ENCODE results near the gene OBSCN.

Gene OBSCN

GRCh38 chr1:228320394-228320793, 112.5 kb downstream of the OBSCN start:
- no peak for DNase-seq (ENCODE audit: low read depth)

DNA sequence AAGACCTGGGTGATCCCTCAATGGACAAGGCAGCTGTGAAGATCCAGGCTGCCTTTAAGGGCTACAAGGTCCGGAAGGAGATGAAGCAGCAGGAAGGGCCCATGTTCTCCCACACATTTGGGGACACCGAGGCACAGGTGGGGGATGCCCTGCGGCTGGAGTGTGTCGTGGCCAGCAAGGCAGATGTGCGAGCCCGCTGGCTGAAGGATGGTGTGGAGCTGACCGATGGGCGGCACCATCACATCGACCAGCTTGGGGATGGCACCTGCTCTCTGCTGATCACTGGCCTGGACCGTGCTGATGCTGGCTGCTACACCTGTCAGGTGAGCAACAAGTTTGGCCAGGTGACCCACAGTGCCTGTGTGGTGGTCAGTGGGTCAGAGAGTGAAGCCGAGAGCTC, 113.6 kb downstream of the OBSCN start:
- DNase-seq (ENCODE audit: low read depth) = no peak

- no peak for DNase-seq (ENCODE audit: low read depth)
Measured at GRCh38 chr1:228321895-228322294, 114.1 kb downstream of the OBSCN start.

GRCh38 chr1:228323401-228323800, 115.6 kb downstream of the OBSCN start:
- no peak for DNase-seq (ENCODE audit: low read depth)

DNA sequence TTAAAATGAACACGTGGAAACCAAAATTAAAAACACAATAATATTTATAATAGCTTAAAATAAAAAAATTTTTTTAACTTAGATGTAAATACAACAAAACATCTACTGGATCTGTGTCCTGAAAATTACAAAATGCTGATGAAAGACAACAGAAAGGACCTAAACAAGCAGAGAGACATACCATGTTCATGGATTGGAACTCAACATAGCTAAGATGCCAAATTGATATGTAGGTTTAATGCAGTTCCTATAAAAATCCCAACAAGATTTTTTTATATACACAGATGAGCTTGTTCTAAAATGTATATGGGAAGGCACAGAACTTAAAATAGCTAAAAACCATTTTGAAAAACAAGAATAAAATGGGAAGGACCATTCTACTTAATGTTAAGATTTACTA, 117.4 kb downstream of the OBSCN start:
- DNase-seq (ENCODE audit: low read depth) = no peak

DNA sequence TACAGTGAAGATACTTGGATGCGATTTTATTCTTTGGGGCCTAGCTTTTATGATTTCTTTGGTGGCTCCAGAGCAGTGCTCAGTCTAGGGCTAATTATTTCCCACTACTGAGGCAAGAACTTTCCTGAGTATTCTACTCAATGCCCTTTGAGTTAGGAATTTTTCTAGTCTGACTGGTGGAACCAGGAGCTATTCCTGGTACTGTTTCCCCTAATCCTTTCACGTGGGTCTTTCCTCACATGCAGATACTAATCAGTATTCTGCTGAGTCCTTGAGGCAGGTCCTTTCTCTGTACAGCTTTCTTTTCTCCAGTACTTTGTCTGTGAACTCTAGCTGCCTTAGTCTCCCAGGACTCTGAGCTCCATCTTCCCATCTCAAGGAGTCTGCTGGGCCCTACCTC, 122.0 kb downstream of the OBSCN start:
- DNase-seq (ENCODE audit: low read depth) = no peak

DNA sequence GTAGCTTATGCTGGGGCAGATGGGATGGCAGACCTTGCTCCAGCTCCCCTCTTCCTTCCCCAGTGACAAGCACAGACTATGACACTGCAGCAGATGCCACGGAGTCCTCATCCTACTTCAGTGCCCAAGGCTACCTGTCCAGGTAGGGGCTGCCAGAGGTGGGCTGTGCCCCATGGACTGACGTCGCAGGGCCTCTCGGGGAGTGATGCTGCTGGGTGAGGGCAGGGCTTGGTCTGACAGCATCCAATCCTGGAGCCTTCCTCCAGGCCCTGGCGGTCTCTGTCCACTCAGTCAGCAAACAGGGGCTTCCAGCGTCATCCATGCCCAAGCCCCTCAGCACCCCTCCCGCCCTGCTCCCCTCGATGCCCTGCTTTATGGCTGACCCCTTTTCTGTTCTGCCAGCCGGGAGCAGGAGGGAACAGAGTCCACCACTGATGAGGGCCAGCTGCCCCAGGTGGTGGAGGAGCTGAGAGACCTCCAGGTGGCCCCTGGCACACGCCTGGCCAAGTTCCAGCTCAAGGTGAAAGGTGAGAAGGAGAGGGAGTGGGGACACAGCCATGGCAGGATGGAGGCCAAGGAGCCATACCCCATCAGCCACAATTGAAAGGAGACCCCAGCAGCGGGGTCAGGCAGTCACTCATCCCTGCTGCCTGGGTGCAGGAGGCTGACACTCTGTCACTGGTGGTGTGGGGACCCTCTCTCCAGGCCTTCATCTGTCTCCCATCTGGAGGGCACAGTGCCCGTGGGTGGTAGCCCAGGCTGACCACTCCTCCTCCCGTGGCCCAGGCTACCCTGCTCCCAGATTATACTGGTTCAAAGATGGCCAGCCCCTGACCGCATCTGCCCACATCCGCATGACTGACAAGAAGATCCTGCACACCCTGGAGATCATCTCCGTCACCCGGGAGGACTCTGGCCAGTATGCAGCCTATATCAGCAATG, 125.2 kb downstream of the OBSCN start:
- no peak for DNase-seq (ENCODE audit: low read depth)

- no peak for DNase-seq (ENCODE audit: low read depth)
Measured at GRCh38 chr1:228333739-228334115, 125.9 kb downstream of the OBSCN start.

DNA sequence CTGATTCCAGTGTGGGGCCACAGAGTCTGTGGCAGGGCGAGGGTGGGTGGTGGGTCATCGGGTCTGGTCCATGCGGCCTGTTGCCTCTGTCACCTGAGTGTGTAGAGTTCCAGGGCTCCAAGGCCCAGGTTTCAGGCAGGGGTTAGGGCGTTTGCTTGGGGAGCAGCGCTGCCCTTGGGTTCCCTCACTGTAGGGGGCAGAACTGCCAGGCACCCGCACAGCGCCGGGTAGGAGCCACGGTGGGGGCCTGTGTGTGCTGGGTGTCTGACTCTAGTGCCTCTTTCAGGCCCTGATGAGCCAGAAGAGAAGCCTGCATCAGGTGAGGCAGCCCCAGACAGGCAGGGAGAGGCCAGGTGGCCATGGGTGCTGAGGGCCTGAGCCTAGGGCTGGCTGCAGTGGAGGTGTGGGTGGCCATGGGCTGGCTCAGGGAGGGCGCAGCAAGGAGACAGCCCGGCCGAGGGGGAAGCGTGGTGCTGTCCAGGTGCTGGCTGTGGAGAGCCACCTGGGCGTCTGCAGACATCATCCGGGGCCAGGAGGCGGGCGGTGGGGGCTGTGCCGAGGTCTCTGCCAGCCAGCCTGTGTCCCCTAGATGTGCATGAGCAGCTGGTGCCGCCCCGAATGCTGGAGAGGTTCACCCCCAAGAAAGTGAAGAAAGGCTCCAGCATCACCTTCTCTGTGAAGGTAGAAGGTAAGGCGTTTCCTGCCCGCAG, 126.5 kb downstream of the OBSCN start:
- DNase-seq (ENCODE audit: low read depth) = no peak

- DNase-seq (ENCODE audit: low read depth) = no peak
Measured at GRCh38 chr1:228334954-228335353, 127.1 kb downstream of the OBSCN start.

DNA sequence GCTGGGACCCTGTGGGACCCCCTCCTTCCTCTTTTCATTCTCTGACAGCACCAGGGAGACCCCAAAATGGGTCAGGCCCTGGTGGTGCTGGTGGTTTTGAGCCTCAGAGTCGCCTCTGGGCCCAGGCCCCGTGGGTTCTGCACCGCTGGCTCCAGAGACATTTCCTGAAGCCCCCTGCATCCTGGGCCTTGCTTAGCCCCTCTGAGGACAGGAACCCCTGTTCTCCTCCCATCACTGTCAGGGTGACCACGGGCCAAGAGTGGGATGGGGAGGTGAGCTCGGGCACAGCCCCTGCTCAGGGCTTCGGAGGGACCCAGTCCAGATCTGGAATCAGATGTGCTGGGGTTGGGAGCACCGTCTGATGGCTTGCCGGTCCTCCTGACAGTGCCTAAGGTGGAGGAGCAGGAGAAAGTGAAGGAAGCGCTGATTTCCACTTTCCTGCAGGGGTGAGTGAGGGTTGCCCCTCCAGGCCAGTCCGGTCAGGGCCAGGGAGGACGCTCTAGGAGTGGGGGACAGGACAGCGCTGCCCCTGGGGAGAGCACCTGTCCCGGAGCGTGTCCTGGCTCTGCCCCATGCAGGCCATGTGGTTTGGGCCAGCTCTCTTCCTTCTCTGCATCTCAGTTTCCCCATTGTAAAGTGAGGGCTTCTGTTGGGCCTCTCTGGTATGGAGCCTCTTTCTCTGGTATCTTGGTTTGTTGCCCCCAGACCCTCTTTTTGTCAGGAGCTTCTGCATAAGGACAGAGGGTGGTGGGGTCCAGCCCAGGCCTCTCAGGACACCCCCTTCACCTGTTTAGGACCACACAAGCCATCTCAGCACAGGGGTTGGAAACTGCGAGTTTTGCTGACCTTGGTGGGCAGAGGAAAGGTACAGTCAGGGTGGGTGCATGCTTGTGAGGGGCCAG, 127.8 kb downstream of the OBSCN start:
- DNase-seq (ENCODE audit: low read depth) = no peak

DNA sequence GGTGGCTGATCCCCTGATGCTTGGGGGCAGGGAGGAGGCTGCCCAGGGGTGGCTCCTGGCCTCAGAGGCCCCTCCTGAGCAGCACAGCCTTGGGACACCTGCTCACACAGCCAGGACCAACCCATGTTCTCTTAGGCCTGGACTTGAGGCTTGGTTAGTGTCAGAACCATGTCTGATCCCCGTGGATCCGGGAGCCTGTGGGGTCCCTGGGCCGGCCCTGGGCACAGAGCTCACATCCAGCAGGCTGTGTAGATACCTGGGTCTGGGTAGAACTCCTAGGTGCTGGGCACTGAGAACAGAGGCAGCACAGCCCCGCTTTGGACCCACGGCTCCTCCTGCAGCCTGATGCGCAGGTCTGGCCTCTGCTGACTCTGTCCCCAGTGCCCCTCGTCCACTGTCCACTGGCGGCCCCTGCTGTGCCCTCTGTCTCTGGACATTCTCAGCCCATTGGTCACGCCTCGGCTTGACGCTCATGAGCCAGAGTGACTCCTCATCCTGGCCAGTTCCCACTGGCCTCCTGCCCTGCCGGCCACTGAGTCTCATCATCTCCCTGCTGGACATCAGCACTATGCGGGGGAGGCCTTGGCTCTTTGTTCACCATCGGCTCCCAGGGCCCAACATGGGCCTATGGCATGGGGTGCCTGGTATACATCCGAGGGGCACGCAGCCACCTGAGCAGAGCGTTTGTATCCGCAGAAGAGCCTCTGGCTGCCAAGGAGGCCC, 128.6 kb downstream of the OBSCN start:
- no peak for DNase-seq (ENCODE audit: low read depth)

- no peak for DNase-seq (ENCODE audit: low read depth)
Measured at GRCh38 chr1:228337031-228337564, 129.3 kb downstream of the OBSCN start.

DNA sequence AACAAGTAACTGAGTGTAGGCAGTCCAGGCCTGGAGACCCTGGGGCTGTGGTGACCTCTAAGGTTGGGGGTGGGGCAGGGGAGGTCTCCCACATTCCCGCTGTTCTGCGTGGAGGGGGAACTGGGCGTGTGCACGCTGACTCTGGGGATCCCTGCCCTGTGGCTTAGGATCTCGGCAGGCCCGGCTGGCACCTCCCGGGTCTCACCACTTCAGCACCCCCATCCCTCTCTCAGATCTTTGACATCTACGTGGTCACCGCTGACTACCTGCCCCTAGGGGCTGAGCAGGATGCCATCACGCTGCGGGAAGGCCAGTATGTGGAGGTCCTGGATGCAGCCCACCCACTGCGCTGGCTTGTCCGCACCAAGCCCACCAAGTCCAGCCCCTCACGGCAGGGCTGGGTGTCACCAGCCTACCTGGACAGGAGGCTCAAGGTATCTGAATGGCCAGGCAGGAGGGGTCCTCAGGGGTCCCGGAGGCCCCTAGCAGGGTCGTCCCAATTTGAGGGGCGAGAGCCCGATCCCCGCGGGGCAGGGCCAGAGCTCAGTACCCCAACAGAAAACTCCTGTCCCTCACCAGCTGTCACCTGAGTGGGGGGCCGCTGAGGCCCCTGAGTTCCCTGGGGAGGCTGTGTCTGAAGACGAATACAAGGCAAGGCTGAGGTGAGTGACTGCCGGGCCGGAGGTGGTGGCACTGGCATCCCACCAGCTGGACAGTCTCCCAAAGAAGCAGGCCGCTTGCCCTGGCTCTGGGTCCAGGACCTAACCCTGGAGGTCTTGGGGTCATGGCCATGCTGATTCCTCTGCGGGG, 130.1 kb downstream of the OBSCN start:
- no peak for DNase-seq (ENCODE audit: low read depth)

DNA sequence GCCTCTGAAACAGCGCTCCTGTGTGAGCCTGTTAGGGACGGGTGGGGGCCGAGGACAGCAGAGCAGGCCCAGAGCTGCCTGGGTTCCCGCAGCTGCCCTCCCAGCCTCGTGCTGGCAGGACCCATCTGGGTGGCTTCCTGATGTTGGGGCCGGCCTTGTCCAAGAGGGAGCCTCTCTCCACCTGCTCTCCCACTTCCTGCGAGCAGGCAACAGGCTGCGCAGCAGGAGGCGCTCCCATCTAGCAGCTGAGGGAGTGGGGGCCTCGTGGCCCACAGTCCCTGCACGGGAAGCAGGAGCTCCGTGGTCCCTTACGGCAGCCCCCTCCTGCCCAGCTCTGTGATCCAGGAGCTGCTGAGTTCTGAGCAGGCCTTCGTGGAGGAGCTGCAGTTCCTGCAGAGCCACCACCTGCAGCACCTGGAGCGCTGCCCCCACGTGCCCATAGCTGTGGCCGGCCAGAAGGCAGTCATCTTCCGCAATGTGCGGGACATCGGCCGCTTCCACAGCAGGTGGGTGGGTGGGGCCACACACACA, 130.7 kb downstream of the OBSCN start:
- no peak for DNase-seq (ENCODE audit: low read depth)

DNA sequence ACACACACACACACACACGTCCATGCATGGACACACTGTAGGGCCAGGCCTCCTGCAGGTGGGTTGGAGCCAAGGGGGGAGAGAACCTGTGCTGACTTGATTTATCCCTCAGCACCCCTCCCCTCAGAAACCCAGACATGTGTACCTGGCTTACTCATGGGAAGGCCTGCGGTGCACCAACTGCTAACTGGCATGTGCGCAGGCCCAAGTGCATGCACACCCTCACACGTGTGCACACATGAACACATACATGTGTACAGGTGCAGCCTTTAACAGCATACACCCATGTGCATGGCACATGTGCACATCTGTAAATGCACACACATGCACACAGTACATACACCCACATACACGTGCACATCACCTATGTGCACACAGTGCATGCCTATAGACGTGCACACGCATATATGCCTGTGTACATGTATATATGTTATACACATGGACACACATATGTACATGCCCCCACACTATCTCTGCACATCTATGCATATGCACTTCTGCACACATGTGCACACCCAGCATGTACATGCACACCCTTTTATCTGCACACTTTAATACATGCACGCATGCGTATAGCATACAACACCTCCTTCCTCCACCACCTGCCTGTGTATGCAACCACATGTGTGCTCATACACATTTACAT, 131.3 kb downstream of the OBSCN start:
- no peak for DNase-seq (ENCODE audit: low read depth)

GRCh38 chr1:228339766-228340685, 132.2 kb downstream of the OBSCN start:
- DNase-seq (ENCODE audit: low read depth) = no peak

- DNase-seq (ENCODE audit: low read depth) = no peak
Measured at GRCh38 chr1:228340686-228341449, 133.0 kb downstream of the OBSCN start.

Data from HS-5 (cell line).